ENCODE data around the gene SNX24.

Gene SNX24

GRCh38 chr5:122959740-122960445, 114.5 kb downstream of the SNX24 start:
- no peak overlapping the region for H3K4me2 ChIP-seq (ENCODE audit: insufficient read depth, low read length)
- no peak overlapping the region for H3K4me3 ChIP-seq (ENCODE audit: low read depth in 1 of 2, low read length in 2 of 2)
- H4K20me1 ChIP-seq (ENCODE audit: insufficient read depth, low read length): no peaks in the 10 kb centered on the region
- H3K27me3 ChIP-seq (ENCODE audit: insufficient read depth, low read length, poor library complexity): no peaks in the 10 kb centered on the region
- H3K27ac ChIP-seq (ENCODE audit: low read length): no peak overlapping the region
- no peaks in the 10 kb centered on the region for H3K4me1 ChIP-seq (ENCODE audit: insufficient read depth, low read length)
- H2AFZ ChIP-seq (ENCODE audit: low read depth, low read length): no peak overlapping the region
- DNase-seq (no peak), ATAC-seq (ENCODE audit: insufficient read depth, low read depth) (no peak)
- H3K9me3 ChIP-seq (ENCODE audit: insufficient read depth, low read length, severe bottlenecking): no peaks in the 10 kb centered on the region
- H3K79me2 ChIP-seq (ENCODE audit: insufficient read depth, low read length): no peaks in the 10 kb centered on the region
- H3K9ac ChIP-seq (ENCODE audit: low read depth, low read length): no peak overlapping the region
- no peaks in the 10 kb centered on the region for H3K36me3 ChIP-seq (ENCODE audit: insufficient read depth, low read length)
- no peak for TF ChIP-seq EZH2 (IDR thresholded peaks at IDR 0.05; ENCODE audit: borderline replicate concordance, low read depth, low read length, severe bottlenecking)
- no peak for TF ChIP-seq CTCF (IDR thresholded peaks at IDR 0.05; ENCODE audit: borderline replicate concordance, extremely low read depth, low read length, poor library complexity, severe bottlenecking)

GRCh38 chr5:122963305-122963704, 117.9 kb downstream of the SNX24 start:
- Histone ChIP-seq H3K4me3 (ENCODE audit: low read depth in 1 of 2, low read length in 2 of 2) (no peak overlapping the region), H2AFZ (ENCODE audit: low read depth, low read length) (no peak overlapping the region), H3K4me1 (ENCODE audit: insufficient read depth, low read length) (no peaks in the 10 kb centered on the region), H3K4me2 (ENCODE audit: insufficient read depth, low read length) (no peak overlapping the region), H3K9ac (ENCODE audit: low read depth, low read length) (no peak overlapping the region), H3K79me2 (ENCODE audit: insufficient read depth, low read length) (no peaks in the 10 kb centered on the region), H4K20me1 (ENCODE audit: insufficient read depth, low read length) (no peaks in the 10 kb centered on the region), H3K9me3 (ENCODE audit: insufficient read depth, low read length, severe bottlenecking) (no peaks in the 10 kb centered on the region), H3K27ac (ENCODE audit: low read length) (no peak overlapping the region), H3K27me3 (ENCODE audit: insufficient read depth, low read length, poor library complexity) (no peaks in the 10 kb centered on the region), H3K36me3 (ENCODE audit: insufficient read depth, low read length) (no peaks in the 10 kb centered on the region)
- no peak for DNase-seq
- TF ChIP-seq EZH2 (IDR thresholded peaks at IDR 0.05; ENCODE audit: borderline replicate concordance, low read depth, low read length, severe bottlenecking) (no peak), CTCF (IDR thresholded peaks at IDR 0.05; ENCODE audit: borderline replicate concordance, extremely low read depth, low read length, poor library complexity, severe bottlenecking) (no peak)
- no peak for ATAC-seq (ENCODE audit: insufficient read depth, low read depth)

- no peak overlapping the region for H3K4me2 ChIP-seq (ENCODE audit: insufficient read depth, low read length)
- no peak overlapping the region for H3K27ac ChIP-seq (ENCODE audit: low read length)
- H3K27me3 ChIP-seq (ENCODE audit: insufficient read depth, low read length, poor library complexity): no peaks in the 10 kb centered on the region
- H3K9me3 ChIP-seq (ENCODE audit: insufficient read depth, low read length, severe bottlenecking): no peaks in the 10 kb centered on the region
- H3K9ac ChIP-seq (ENCODE audit: low read depth, low read length): no peak overlapping the region
- H3K4me1 ChIP-seq (ENCODE audit: insufficient read depth, low read length): no peaks in the 10 kb centered on the region
- ATAC-seq (ENCODE audit: insufficient read depth, low read depth) (no peak), DNase-seq (no peak)
- no peaks in the 10 kb centered on the region for H3K36me3 ChIP-seq (ENCODE audit: insufficient read depth, low read length)
- no peak overlapping the region for H3K4me3 ChIP-seq (ENCODE audit: low read depth in 1 of 2, low read length in 2 of 2)
- H2AFZ ChIP-seq (ENCODE audit: low read depth, low read length): no peak overlapping the region
- no peaks in the 10 kb centered on the region for H3K79me2 ChIP-seq (ENCODE audit: insufficient read depth, low read length)
- no peaks in the 10 kb centered on the region for H4K20me1 ChIP-seq (ENCODE audit: insufficient read depth, low read length)
- no peak for TF ChIP-seq EZH2 (IDR thresholded peaks at IDR 0.05; ENCODE audit: borderline replicate concordance, low read depth, low read length, severe bottlenecking)
- no peak for TF ChIP-seq CTCF (IDR thresholded peaks at IDR 0.05; ENCODE audit: borderline replicate concordance, extremely low read depth, low read length, poor library complexity, severe bottlenecking)
Measured at GRCh38 chr5:122965111-122965510, 119.7 kb downstream of the SNX24 start.

Measured in DND-41 (cell line).